T-helper 17 cell (primary cell): ENCODE results near the gene EPN1. TPM values are rescaled to one million over a fixed set of nuclear protein-coding genes. Genes with fewer than 3 reads are reported as not detected.
"Not testable (repeated sequence)": the region's sequence is repeated elsewhere in the genome, so short reads cannot be mapped to it uniquely, and the experiment has no call there.

Experiments used
- ATAC-seq: fragments of 150-1000 bp; cut with Tn5 transposase; 2 replicates; pipeline ENCODE4 v1.10.0; 2021; ENCODE audit warnings: mild to moderate bottlenecking, moderate library complexity
- DNase-seq, 3 donors: peaks; one replicate each; pipeline versions ENCODE4 v3.0.0 to v3.0.0-alpha.2; 2020 to 2021
- H3K9me3 ChIP-seq: one replicate; pipeline ENCODE4 v1.7.0; 2013; ENCODE audit warnings: low read length, mild to moderate bottlenecking; ENCODE audit not compliant: control insufficient read depth, poor library complexity, severe bottlenecking
- H3K27ac Mint-ChIP-seq: one replicate; pipeline ENCODE4 v1.8.0; 2022; ENCODE audit warnings: mild to moderate bottlenecking, moderate library complexity, mixed read lengths
- H3K27me3 Mint-ChIP-seq: one replicate; pipeline ENCODE4 v1.8.0; 2022; ENCODE audit warnings: mixed read lengths
- H3K36me3 Mint-ChIP-seq: one replicate; pipeline ENCODE4 v1.8.0; 2022; ENCODE audit warnings: low read depth, mixed read lengths
- H3K4me1 Mint-ChIP-seq: one replicate; pipeline ENCODE4 v1.8.0; 2022; ENCODE audit warnings: mild to moderate bottlenecking, mixed read lengths
- H3K4me3 Mint-ChIP-seq: one replicate; pipeline ENCODE4 v1.8.0; 2022; ENCODE audit warnings: mild to moderate bottlenecking, moderate library complexity, mixed read lengths
- total RNA-seq, 4 donors: library from RNA in 2 of 4; stranded (reverse) in 2 of 4; gene quantifications; one replicate each; pipeline ENCODE4 v1.2.3 and lab custom pipeline; 2022 to 2026

The EPN1 gene
- total RNA-seq, 2 donors from 2014 or later, result 42.5 to 44.1 TPM

DNA sequence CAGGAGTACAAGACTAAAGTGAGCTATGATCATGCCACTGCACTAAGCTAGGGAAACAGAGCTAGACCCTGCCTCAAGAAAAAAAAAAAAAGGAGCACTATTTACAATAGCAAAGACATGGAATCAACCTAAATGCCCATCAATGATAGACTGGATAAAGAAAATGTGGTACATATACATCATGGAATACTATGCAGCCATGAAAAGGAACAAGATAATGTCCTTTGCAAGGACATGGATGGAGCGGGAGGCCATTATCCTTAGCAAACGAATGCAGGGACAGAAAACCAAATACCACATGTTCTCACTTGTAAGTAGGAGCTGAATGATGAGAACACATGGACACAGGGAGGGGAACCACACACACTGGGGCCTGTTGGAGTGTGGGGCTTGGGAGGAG lies 55.4 kb downstream of the EPN1 start:
- H3K27ac Mint-ChIP-seq, H3K9me3 ChIP-seq, DNase-seq, H3K36me3 Mint-ChIP-seq, H3K4me3 Mint-ChIP-seq, H3K4me1 Mint-ChIP-seq, ATAC-seq: not testable (repeated sequence)
- H3K27me3 Mint-ChIP-seq, result peaks cover 18% of the 10 kb centered on the region

DNA sequence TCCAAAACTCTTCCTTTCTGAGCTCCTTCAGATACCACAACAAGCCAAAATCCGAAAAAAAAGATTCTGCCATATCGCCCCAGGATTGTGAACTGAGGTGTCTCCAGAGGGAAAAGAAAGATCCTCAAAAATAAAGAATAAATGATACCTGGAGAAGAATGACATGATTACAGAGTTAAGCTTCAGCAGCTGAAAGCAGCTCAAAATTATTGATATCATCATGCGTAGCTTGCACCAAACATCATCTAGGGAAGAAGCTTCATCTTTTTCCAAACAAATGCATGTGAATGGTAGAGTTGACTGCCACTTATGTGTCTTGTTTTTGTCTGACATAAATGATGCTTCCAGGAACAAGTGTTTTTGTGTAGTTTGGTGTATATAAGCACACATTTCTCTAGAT lies 63.3 kb downstream of the EPN1 start, which contains the start of gene NLRP9:
Gene NLRP9, minus strand, starts transcription at position 101 of the 400 bp plus-strand sequence. Its CDS starts 28 bp downstream, at position 73.
- Mint-ChIP-seq H3K4me3 (no peak within 1 kb of the TSS), H3K36me3 (no peaks in the 10 kb centered on the region), H3K27ac (no peak within 1 kb of the TSS), H3K27me3 (peaks cover 32% of the 10 kb centered on the region), H3K4me1 (no peaks in the 10 kb centered on the region)
- DNase-seq (no peak), ATAC-seq (no peak)
- no peaks in the 10 kb centered on the region for H3K9me3 ChIP-seq

GRCh38 chr19:55750715-55751114 lies 75.7 kb downstream of the EPN1 start:
- Mint-ChIP-seq H3K4me3 (no peak overlapping the region), H3K36me3 (no peaks in the 10 kb centered on the region), H3K27ac (no peak overlapping the region), H3K27me3 (peaks cover 11% of the 10 kb centered on the region), H3K4me1 (no peaks in the 10 kb centered on the region)
- ATAC-seq (no peak), DNase-seq (no peak)
- H3K9me3 ChIP-seq, result no peaks in the 10 kb centered on the region

GRCh38 chr19:55753401-55753800 lies 78.4 kb downstream of the EPN1 start:
- H3K36me3 Mint-ChIP-seq, result no peaks in the 10 kb centered on the region
- H3K9me3 ChIP-seq, result no peaks in the 10 kb centered on the region
- H3K4me1 Mint-ChIP-seq, result no peaks in the 10 kb centered on the region
- H3K4me3 Mint-ChIP-seq, result no peak overlapping the region
- no peak for ATAC-seq
- DNase-seq, result no peak
- peak overlapping the region; percentile 49 for H3K27ac Mint-ChIP-seq
- H3K27me3 Mint-ChIP-seq, result peaks cover 20% of the 10 kb centered on the region

DNA sequence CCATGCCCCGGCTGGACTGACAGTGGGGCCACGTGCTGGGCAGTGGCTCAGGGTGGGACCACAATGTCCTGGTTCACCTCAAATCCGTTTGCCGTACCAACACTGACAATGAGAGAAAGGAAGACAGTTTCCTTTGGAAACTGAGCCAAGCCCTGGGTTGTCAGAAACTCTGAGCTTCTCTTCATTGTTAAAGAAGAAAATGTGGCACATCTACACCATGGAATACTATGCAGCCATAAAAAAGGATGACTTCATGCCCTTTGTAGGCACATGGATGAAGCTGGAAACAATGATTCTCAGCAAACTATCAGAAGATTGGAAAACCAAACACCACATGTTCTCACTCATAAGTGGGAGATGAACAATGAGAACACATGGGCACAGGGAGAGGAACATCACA lies 81.8 kb downstream of the EPN1 start:
- not testable (repeated sequence) for H3K4me3 Mint-ChIP-seq, H3K36me3 Mint-ChIP-seq, ATAC-seq, H3K4me1 Mint-ChIP-seq, DNase-seq, H3K27ac Mint-ChIP-seq, H3K9me3 ChIP-seq
- H3K27me3 Mint-ChIP-seq, result peaks cover 36% of the 10 kb centered on the region

DNA sequence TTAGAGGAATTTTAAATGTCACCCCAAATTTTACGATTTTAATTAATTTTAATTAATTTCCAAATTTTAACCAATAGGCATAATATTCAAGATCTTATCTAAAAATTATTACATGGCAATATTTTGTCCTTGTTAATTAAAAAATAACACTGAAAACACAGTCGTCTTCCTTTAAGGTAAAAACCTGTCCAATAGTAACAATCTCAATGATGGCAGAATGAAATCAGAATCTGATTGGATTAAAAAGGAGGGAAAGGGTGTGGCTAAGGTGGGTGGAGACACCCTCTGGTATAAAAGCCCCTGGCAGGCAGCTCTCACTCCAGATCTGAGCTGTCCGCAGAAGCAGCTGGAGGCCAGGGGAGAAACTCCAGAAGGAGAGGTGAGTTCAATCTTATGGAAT lies 83.8 kb downstream of the EPN1 start, which contains the start of gene RFPL4A:
Gene RFPL4A, plus strand, starts transcription at position 301 of the 400 bp plus-strand sequence. CDS start 2,704 bp downstream, outside the sequence.
- H3K4me3 Mint-ChIP-seq, DNase-seq, ATAC-seq: not testable (repeated sequence)

More for the DNA sequence above, 83.8 kb downstream of the EPN1 start, which contains the start of gene RFPL4A:
- not testable (repeated sequence) for H3K36me3 Mint-ChIP-seq, H3K9me3 ChIP-seq, H3K27ac Mint-ChIP-seq, H3K4me1 Mint-ChIP-seq
- H3K27me3 Mint-ChIP-seq, result peaks cover 30% of the 10 kb centered on the region

Other genes starting within 250 kb of the EPN1 start
- gene SHISA7, start 231.9 kb upstream of the EPN1 start, total RNA-seq, result not detected
- gene ISOC2, start 213.6 kb upstream of the EPN1 start, total RNA-seq, result 1 to 10 TPM; 6.5 to 7.2 TPM
- not detected for gene C19orf85, start 210.5 kb upstream of the EPN1 start, total RNA-seq
- 10 to 100 TPM; 19.4 to 25.5 TPM for gene ZNF628, start 198.6 kb upstream of the EPN1 start, total RNA-seq
- gene NAT14, start 190.0 kb upstream of the EPN1 start, total RNA-seq, result 10 to 100 TPM in 1 of 2 donors, 1 to 10 TPM in 1; 9.1 to 11.9 TPM
- gene SSC5D, start 186.8 kb upstream of the EPN1 start, total RNA-seq, result under 1 TPM; 0.08 to 0.47 TPM
- not detected for gene SBK2, start 138.1 kb upstream of the EPN1 start, total RNA-seq
- gene SBK3, start 129.7 kb upstream of the EPN1 start, total RNA-seq, result not detected
- 1 to 10 TPM; 5.9 to 6.2 TPM for gene ZNF579, start 94.4 kb upstream of the EPN1 start, total RNA-seq
- 10 to 100 TPM in 1 of 2 donors, 1 to 10 TPM in 1; 9.2 to 10.7 TPM for gene FIZ1, start 75.7 kb upstream of the EPN1 start, total RNA-seq
- 10 to 100 TPM; 16.6 to 17.0 TPM for gene ZNF524, start 74.9 kb upstream of the EPN1 start, total RNA-seq
- 10 to 100 TPM; 12.6 to 12.8 TPM for gene ZNF865, start 69.6 kb upstream of the EPN1 start, total RNA-seq
- 10 to 100 TPM; 11.3 to 13.8 TPM for gene ZNF784, start 50.7 kb upstream of the EPN1 start, total RNA-seq
- 10 to 100 TPM; 40.3 to 41.8 TPM for gene ZNF580, start 34.2 kb upstream of the EPN1 start, total RNA-seq
- gene ZNF581, start 31.6 kb upstream of the EPN1 start, total RNA-seq, result 10 to 100 TPM; 24.7 to 26.3 TPM
- 1 to 10 TPM; 1.1 to 1.6 TPM for gene CCDC106, start 27.0 kb upstream of the EPN1 start, total RNA-seq
- 100 to 1,000 TPM; 248 to 258 TPM for gene U2AF2, start 20.2 kb upstream of the EPN1 start, total RNA-seq
- gene NLRP9, start 63.2 kb downstream of the EPN1 start, total RNA-seq, result not detected
- gene RFPL4A, start 83.9 kb downstream of the EPN1 start, total RNA-seq, result not detected
- not detected for gene RFPL4AL1, start 93.9 kb downstream of the EPN1 start, total RNA-seq
- gene NLRP11, start 156.8 kb downstream of the EPN1 start, total RNA-seq, result not detected
- not detected for gene NLRP4, start 161.3 kb downstream of the EPN1 start, total RNA-seq